ENCODE data around the gene SHD.
A peak's percentile ranks its signal among the peaks of the same experiment; 100 is the strongest.
"Not testable (repeated sequence)": the region's sequence is repeated elsewhere in the genome, so short reads cannot be mapped to it uniquely, and the experiment has no call there.

Gene SHD

GRCh38 chr19:4278419-4279266 is at the start of gene SHD:
Gene SHD, plus strand, starts transcription at chr19:4279266. Its CDS starts 798 bp downstream, at chr19:4280064.
- no peak for FAIRE-seq

- not testable (repeated sequence) for FAIRE-seq
These were observed 48.8 kb upstream of the SHD start for GRCh38 chr19:4230237-4230636.

- not testable (repeated sequence) for FAIRE-seq
These were observed 47.5 kb upstream of the SHD start for GRCh38 chr19:4231521-4231920.

GRCh38 chr19:4232139-4232538 is 46.9 kb upstream of the SHD start:
- not testable (repeated sequence) for FAIRE-seq

- no peak for FAIRE-seq
These were observed 46.3 kb upstream of the SHD start for GRCh38 chr19:4232614-4233281.

GRCh38 chr19:4233282-4233853 is 45.7 kb upstream of the SHD start:
- FAIRE-seq = no peak

- FAIRE-seq = no peak
These were observed 44.8 kb upstream of the SHD start for GRCh38 chr19:4234142-4234861.

- FAIRE-seq = no peak
These were observed 44.2 kb upstream of the SHD start for GRCh38 chr19:4234862-4235201.

- not testable (repeated sequence) for FAIRE-seq
These were observed 41.6 kb upstream of the SHD start for GRCh38 chr19:4237510-4237909.

GRCh38 chr19:4238831-4239230 is 40.2 kb upstream of the SHD start:
- no peak for FAIRE-seq

- no peak for FAIRE-seq
These were observed 37.1 kb upstream of the SHD start for GRCh38 chr19:4241824-4242430.

GRCh38 chr19:4245938-4246337 is 33.1 kb upstream of the SHD start:
- not testable (repeated sequence) for FAIRE-seq

- FAIRE-seq = peak; percentile 93
These were observed 32.1 kb upstream of the SHD start, which contains the start of gene YJU2 for GRCh38 chr19:4246767-4247593. Gene YJU2, plus strand, starts transcription at chr19:4247080. Its CDS starts 67 bp downstream, at chr19:4247147.

GRCh38 chr19:4256563-4256962 is 22.5 kb upstream of the SHD start:
- no peak for FAIRE-seq

- FAIRE-seq = no peak
These were observed 22.0 kb upstream of the SHD start for GRCh38 chr19:4257025-4257424.

GRCh38 chr19:4258181-4258580 is 20.9 kb upstream of the SHD start:
- no peak for FAIRE-seq

GRCh38 chr19:4260613-4261191 is 18.4 kb upstream of the SHD start:
- FAIRE-seq = no peak

GRCh38 chr19:4264812-4265211 is 14.3 kb upstream of the SHD start:
- FAIRE-seq = no peak

- FAIRE-seq = no peak
These were observed 12.6 kb upstream of the SHD start for GRCh38 chr19:4266253-4267000.

- no peak for FAIRE-seq
These were observed 11.8 kb upstream of the SHD start for GRCh38 chr19:4267101-4267900.

Data from A204.1 (cell line).